ENCODE results near the gene SLC2A11.
"Not testable (repeated sequence)": the region's sequence is repeated elsewhere in the genome, so short reads cannot be mapped to it uniquely, and the experiment has no call there.

Gene SLC2A11

GRCh38 chr22:23904573-23905254, 47.0 kb downstream of the SLC2A11 start:
- no peak for DNase-seq (ENCODE audit: low read depth in 1 of 2, low spot score in 1 of 2)

DNA sequence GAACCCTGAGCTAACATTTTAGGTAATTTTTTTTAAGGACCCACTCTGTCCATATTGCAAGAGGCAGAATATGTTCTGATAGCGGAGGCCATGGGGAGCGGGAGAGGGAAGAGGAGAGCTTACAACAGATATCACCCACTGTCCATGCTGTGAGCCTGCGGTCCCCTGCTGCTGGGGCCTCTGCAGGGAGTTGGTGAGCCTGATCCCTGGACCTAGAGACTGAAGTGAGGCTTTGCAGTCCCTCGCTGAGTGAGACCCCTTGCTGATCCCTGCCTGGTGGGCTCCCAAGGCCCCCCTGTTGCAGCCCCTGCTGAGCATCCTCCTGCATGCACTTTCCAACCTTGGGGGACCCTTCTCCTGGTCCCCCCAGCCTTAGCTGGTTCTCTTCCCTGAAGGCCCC, 49.0 kb downstream of the SLC2A11 start:
- no peak for DNase-seq (ENCODE audit: low read depth in 1 of 2, low spot score in 1 of 2)

DNA sequence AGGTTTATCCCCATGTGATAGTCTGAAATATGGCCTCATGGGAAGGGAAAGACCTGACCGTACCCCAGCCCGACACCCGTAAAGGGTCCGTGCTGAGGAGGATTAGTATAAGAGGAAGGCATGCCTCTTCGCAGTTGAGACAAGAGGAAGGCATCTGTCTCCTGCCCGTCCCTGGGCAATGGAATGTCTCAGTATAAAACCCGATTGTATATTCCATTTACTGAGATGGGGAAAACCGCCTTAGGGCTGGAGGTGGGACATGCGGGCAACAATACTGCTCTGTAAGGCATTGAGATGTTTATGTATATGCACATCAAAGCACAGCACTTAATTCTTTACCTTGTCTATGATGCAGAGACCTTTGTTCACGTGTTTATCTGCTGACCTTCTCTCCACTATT, 49.7 kb downstream of the SLC2A11 start:
- not testable (repeated sequence) for DNase-seq (ENCODE audit: low read depth in 1 of 2, low spot score in 1 of 2)

- no peak for DNase-seq (ENCODE audit: low read depth in 1 of 2, low spot score in 1 of 2)
Observed at GRCh38 chr22:23908587-23909205, 51.0 kb downstream of the SLC2A11 start.

DNA sequence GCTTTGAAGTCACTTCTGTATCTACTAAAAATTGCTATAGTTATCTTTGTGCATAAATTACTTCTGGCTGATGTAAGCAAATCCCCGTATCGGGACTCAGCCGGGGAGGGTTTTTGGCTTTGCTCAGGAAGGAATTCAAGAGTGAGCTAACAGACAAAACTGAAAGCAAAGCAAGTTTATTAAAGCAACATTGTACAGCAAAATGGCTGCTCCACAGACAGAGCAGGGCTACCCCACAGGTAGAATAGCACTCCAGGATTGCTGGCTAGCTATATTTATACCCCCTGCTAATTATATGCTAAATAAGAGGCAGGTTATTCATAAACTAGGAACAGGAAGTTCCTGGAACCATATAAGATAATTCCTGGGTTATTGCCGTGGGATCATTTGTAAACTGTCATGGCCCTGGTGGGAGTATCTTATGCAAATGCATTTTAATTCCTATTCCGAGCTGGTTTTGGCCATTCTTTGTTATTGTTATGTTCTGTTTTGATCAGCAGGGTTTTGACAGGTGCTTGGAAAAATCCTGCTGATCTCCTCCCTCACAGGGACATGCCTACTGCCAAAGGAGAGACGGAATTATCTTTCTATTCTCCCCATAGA, 51.7 kb downstream of the SLC2A11 start:
- DNase-seq (ENCODE audit: low read depth in 1 of 2, low spot score in 1 of 2) = no peak

DNA sequence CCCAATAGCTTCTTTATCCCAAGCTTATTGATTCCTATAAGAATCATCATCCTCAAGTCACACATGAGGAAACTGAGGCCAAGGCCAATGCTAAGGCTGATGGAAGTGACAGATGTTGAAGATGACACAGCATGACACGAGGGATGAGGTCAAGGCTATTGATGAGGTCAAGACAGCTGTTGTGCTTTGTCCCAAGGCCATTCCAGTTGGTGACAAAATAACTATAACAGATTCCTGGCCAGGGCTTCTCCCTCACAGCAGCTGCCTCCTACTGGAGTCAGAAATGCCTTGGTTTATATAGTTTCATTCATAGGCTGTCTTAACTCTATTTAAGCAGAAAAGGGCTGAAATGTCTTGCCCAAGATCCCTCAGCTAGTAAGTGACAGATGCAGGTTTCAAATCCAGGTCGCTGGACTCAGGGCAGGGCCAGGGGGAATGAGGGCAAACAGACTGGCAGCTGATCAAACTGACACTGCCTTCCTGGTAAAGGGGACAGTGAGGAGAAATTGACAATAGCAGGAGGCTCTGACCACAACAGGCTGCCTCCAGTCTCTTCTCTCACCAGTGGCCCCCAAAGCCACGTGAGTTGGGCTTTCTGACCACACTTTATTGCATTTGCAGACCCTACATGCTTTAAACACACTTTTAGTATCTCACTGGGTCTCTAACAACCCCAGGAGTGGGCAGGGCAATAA, 53.0 kb downstream of the SLC2A11 start:
- no peak for DNase-seq (ENCODE audit: low read depth in 1 of 2, low spot score in 1 of 2)

DNA sequence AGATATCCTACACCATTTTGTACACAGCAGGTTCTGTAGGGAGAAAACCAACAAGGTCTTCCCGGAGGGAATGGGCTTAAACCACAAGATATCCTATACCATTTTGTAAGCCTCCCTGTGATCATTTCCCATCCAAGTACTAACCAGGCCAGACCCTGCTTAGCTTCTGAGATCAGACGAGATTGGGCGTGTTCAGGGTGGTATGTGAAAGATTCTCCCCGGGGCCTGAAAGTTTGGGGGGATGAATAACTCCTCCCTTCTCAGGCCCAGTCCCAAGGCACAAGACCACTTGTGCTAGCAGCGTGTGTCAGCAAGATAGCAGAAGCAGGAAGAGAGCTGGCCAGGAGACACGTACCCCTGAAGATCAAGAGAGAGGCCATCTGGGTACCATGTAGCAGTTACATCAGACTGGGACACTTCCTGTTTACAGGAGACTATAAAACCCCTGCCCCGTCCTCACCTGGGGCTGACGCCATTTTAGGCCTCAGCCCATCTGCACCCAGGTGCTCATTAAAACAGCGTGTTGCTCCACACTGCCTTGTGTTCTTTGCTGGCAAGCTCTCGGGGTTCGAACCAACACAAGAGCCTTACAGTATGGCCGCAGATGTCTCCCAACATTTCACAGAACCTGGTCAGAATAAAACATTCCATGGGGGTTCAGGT, 53.8 kb downstream of the SLC2A11 start:
- DNase-seq (ENCODE audit: low read depth in 1 of 2, low spot score in 1 of 2) = no peak

DNA sequence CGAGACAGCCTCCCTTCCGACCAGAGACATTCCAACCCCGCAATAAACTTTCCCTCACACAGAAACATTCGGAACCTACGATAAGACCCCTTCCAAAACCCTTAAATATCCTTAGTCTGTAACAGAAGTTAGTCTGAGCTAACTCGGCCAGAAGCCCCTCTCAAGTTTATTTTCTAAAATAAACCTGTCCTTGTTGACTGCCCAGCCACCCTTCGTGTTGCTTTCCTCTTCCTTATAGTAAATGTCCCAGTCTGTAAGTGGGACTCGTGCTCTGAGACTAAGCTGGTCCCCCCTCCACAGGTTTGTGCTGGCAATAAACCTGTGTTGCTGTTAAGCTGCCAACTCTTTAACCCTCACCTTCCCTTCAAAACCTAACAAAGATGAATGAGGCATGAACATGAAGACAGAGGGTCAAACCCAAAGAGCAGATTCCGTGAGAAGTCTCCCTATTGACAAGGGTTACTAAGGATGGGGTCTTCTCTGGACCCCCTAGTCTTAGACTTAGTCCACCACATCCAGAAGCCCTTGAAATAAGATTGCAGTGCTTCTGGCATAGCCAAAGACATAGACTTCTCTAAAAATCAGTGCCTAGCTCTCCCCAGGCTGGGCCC, 54.7 kb downstream of the SLC2A11 start:
- DNase-seq (ENCODE audit: low read depth in 1 of 2, low spot score in 1 of 2) = no peak

GRCh38 chr22:23913306-23913660, 55.6 kb downstream of the SLC2A11 start:
- no peak for DNase-seq (ENCODE audit: low read depth in 1 of 2, low spot score in 1 of 2)

GRCh38 chr22:23913661-23914353, 56.1 kb downstream of the SLC2A11 start:
- DNase-seq (ENCODE audit: low read depth in 1 of 2, low spot score in 1 of 2) = peak; percentile 97 to 99

GRCh38 chr22:23915290-23915689, 57.6 kb downstream of the SLC2A11 start:
- DNase-seq (ENCODE audit: low read depth in 1 of 2, low spot score in 1 of 2) = no peak

GRCh38 chr22:23920267-23920611, 62.6 kb downstream of the SLC2A11 start:
- DNase-seq (ENCODE audit: low read depth in 1 of 2, low spot score in 1 of 2) = not testable (repeated sequence)

GRCh38 chr22:23921586-23922201, 64.0 kb downstream of the SLC2A11 start:
- not testable (repeated sequence) for DNase-seq (ENCODE audit: low read depth in 1 of 2, low spot score in 1 of 2)

DNA sequence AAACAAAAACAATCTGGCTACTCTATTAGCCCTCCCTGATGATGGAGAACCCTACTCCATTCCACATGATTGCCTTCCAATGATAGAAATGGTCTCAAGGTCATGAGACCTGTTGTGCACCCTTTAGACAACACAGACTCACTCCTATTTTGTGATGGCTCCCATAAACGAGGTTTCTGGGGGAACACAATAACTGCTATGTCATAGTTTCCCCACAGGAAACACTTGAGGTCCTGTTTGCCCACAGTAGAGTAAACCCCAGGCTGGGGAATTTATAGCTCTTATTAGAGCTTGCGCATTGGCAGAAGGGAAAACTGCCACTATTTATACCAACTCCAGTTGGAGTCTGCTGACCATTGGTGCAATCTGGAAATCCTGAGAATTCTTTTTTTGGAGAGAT, 65.2 kb downstream of the SLC2A11 start:
- DNase-seq (ENCODE audit: low read depth in 1 of 2, low spot score in 1 of 2) = no peak

- no peak for DNase-seq (ENCODE audit: low read depth in 1 of 2, low spot score in 1 of 2)
Observed at GRCh38 chr22:23925020-23925606, 67.4 kb downstream of the SLC2A11 start.

DNA sequence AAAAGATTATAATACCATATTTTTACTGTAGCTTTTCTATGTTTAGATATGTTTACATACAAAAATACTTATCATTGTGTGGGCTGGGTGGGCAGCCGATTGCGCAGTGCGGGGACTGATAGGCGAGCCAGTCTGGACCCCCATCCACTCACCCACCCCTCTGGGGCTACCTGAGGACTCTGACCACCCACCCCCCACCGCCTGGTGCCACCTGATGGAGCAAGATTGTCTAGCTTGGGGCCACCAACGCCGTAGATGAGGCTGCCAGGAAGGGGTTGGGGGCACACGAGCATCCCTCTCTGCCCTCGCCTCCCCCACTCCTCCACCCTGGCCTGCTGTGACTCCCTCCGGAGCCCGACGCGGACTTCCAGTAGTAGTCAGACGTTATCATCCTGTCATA, 68.9 kb downstream of the SLC2A11 start:
- DNase-seq (ENCODE audit: low read depth in 1 of 2, low spot score in 1 of 2) = no peak

All from stimulated activated CD4-positive, alpha-beta T cell treated with anti-CD3 and anti-CD28 coated beads, Interleukin-15, amount 100 ng/mL, for 1 hour (primary cell).